Central memory CD8-positive, alpha-beta T cell (primary cell): ENCODE results near the gene RSPH4A.
A peak's percentile ranks its signal among the peaks of the same experiment; 100 is the strongest.

Source experiments
- ATAC-seq: fragments of 150-1000 bp; cut with Tn5 transposase; replicated peaks from 2 replicates; pipeline ENCODE4 v1.10.0; 2022; ENCODE audit warnings: mild to moderate bottlenecking, moderate FRiP score, moderate number of reproducible peaks; ENCODE audit not compliant: poor library complexity, severe bottlenecking; ENCODE audit errors: extremely low read depth
- DNase-seq, 2 donors: peaks; one replicate each; pipeline ENCODE4 v3.0.0; 2021; ENCODE audit warnings: low spot score in 2 of 2
- H3K27ac Mint-ChIP-seq: one replicate; pipeline ENCODE4 v1.8.0; 2022; ENCODE audit warnings: low read depth, mild to moderate bottlenecking, moderate library complexity, mixed read lengths
- H3K27me3 Mint-ChIP-seq: one replicate; pipeline ENCODE4 v1.8.0; 2022; ENCODE audit warnings: mixed read lengths
- H3K36me3 Mint-ChIP-seq: one replicate; pipeline ENCODE4 v1.8.0; 2022; ENCODE audit warnings: mild to moderate bottlenecking, moderate library complexity, mixed read lengths; ENCODE audit not compliant: insufficient read depth
- H3K4me1 Mint-ChIP-seq: one replicate; pipeline ENCODE4 v1.8.0; 2022; ENCODE audit warnings: mixed read lengths
- H3K4me3 Mint-ChIP-seq: one replicate; pipeline ENCODE4 v1.8.0; 2022; ENCODE audit warnings: mild to moderate bottlenecking, moderate library complexity, mixed read lengths
- H3K9me3 Mint-ChIP-seq: one replicate; pipeline ENCODE4 v1.8.0; 2022; ENCODE audit warnings: mixed read lengths

Gene RSPH4A

GRCh38 chr6:116682334-116682712 is 66.0 kb downstream of the RSPH4A start:
- ATAC-seq: peak; percentile 34
- Mint-ChIP-seq H3K4me3 (peak overlapping the region; percentile 99), H3K9me3 (no peaks in the 10 kb centered on the region), H3K27me3 (no peaks in the 10 kb centered on the region), H3K36me3 (peaks cover 20% of the 10 kb centered on the region), H3K27ac (peak overlapping the region; percentile 99), H3K4me1 (peaks cover 43% of the 10 kb centered on the region)
- DNase-seq: no peak
